Measurements from ENCODE around the gene CFAP299. TPM values are rescaled to one million over a fixed set of nuclear protein-coding genes. Genes with fewer than 3 reads are reported as not detected.

CFAP299 gene
- total and polyA plus RNA-seq, 2 of the 8 experiments (the other 6 are each of a cell fraction or from before 2014, with no cell fraction given) = not detected

DNA sequence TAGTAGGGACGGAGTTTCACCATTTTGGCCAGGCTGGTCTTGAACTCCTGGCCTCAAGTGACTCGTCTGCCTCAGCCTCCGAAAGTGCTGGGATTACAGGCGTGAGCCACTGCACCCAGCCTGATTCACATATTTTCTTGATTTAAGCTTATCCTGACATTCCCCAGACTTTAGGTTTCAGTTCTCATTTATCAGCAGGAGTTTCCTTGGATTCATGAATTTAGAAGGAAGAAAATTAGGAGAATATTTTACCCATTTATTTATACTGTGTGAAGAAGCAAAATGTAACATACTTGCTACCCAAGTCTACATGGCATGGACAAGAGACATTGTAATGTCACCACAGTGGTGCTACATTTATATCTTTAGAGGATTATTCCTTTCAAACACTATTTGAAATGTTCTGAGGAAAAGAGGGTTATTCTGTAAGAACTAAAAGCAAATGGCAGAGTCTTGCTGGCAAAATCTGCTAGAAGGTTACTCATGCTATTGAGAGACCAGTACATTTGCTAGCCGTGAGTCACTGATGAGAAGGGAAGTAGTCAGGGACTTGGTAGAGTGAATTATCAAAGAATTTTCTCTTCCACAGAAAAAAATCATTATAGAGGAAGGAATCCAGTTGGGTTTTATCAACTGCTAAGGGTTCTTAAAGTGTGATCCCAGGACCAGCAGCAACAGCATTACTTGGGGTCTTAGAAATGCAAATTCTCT lies 26.1 kb upstream of the CFAP299 start:
- ChIA-PET CTCF (ENCODE audit: partially characterized antibody) (interaction anchor here (0.8 to 1.3 kb wide), 3 partner anchors 7 to 107 kb away, joined by 3 to 4 read pairs (median 3); no protein-coding TSS in a partner anchor), POLR2A (ENCODE audit: partially characterized antibody) (no interaction called here)
- Histone ChIP-seq H2BK120ac (replicated peaks; ENCODE audit: low read depth, low read length) (no peak overlapping the region), H3K18ac (ENCODE audit: extremely low read depth, low read length) (no peak overlapping the region), H3K4ac (replicated peaks; ENCODE audit: insufficient read length, low read depth, low read length) (no peak overlapping the region), H3K4me1 (replicated peaks in 1 of 4; ENCODE audit: control insufficient read depth in 3 of 4, insufficient read depth in 4 of 4, low read length in 3 of 4) (peaks cover 0 to 5% (median 1%) of the 10 kb centered on the region in 4 experiments; a peak in 2 of 7 replicates), H4K8ac (ENCODE audit: extremely low read depth, insufficient read depth, low read length) (no peak overlapping the region), H4K20me1 (replicated peaks in 1 of 2; ENCODE audit: control insufficient read depth in 1 of 2, insufficient read depth in 2 of 2, low read length in 2 of 2) (no peaks in the 10 kb centered on the region), H3K9me3 (ENCODE audit: insufficient read depth in 2 of 2, low read depth in 1 of 2, low read length in 1 of 2) (no peaks in the 10 kb centered on the region), H3K14ac (ENCODE audit: insufficient read length) (no peak overlapping the region), H3K79me1 (ENCODE audit: low read depth, low read length) (no peaks in the 10 kb centered on the region), H2AK5ac (ENCODE audit: low read depth, low read length) (no peak overlapping the region), H3K9ac (replicated peaks in 1 of 4; ENCODE audit: extremely low read depth in 1 of 4, low read depth in 3 of 4, low read length in 3 of 4) (no peak overlapping the region), H3K23me2 (ENCODE audit: low read depth, low read length) (no peaks in the 10 kb centered on the region; the same call in 1 of the 2 replicates), H3K23ac (ENCODE audit: insufficient read length) (no peak overlapping the region), H4K5ac (ENCODE audit: insufficient read length, low read depth, low read length) (no peak overlapping the region), H3K4me3 (ENCODE audit: extremely low read depth in 1 of 4, insufficient read depth in 2 of 4, low read depth in 3 of 4, low read length in 4 of 4) (no peak overlapping the region), H3K79me2 (ENCODE audit: control insufficient read depth in 1 of 2, insufficient read depth in 2 of 2, low read length in 2 of 2) (no peaks in the 10 kb centered on the region), H3K27me3 (replicated peaks in 1 of 4; ENCODE audit: control insufficient read depth in 3 of 4, extremely low read depth in 1 of 4, insufficient read depth in 3 of 4, low read length in 3 of 4) (no peaks in the 10 kb centered on the region), H3K4me2 (ENCODE audit: insufficient read depth in 1 of 2, low read depth in 2 of 2, low read length in 2 of 2) (no peak overlapping the region), H2BK20ac (ENCODE audit: low read length) (no peak overlapping the region), H2BK5ac (ENCODE audit: low read depth, low read length) (no peak overlapping the region), H3K36me3 (ENCODE audit: control insufficient read depth in 2 of 4, insufficient read depth in 4 of 4, low read length in 3 of 4) (no peaks in the 10 kb centered on the region), H2AFZ (ENCODE audit: low read length) (no peak overlapping the region), H2BK15ac (ENCODE audit: low read length) (no peak overlapping the region), H3K27ac (ENCODE audit: low read depth, low read length) (no peak overlapping the region), H4K91ac (replicated peaks; ENCODE audit: insufficient read length, low read length) (no peak overlapping the region), H3K56ac (replicated peaks; ENCODE audit: insufficient read length, low read depth, low read length) (no peak overlapping the region), H2BK12ac (ENCODE audit: low read depth, low read length) (no peak overlapping the region)
- no peak for DNase-seq (ENCODE audit: low read depth in 1 of 2, low spot score in 2 of 2)
- WGBS, 2 experiments (ENCODE audit: extremely low coverage in 1 of 2, insufficient coverage in 1 of 2, insufficient read length in 1 of 2, insufficient replicate concordance in 2 of 2, low coverage in 1 of 2, low lambda C conversion rate in 2 of 2, missing lambda C conversion rate in 1 of 2) = 71% methylated on average over 5 of the region's 5 CpGs; no CpG with 5 or more reads in 1 of the 2 experiments
- FAIRE-seq = no peak
- TF ChIP-seq EZH2 (IDR thresholded peaks at IDR 0.05; ENCODE audit: low read depth, low read length, severe bottlenecking) = no peak
- TF ChIP-seq BRCA1 (IDR thresholded peaks at IDR 0.05; ENCODE audit: low read depth, low read length) = no peak
- no peak for TF ChIP-seq POLR2AphosphoS5 (IDR thresholded peaks at IDR 0.05; ENCODE audit: low read depth, low read length)
- no peak for TF ChIP-seq RAD21 (IDR thresholded peaks at IDR 0.05 in 1 of 2, conservative IDR thresholded peaks at IDR 0.05 in 1 of 2; ENCODE audit: low read depth in 2 of 2, low read length in 2 of 2)
- TF ChIP-seq MAFK (IDR thresholded peaks at IDR 0.05; ENCODE audit: low read depth, low read length) = no peak
- no peak for TF ChIP-seq CEBPB (IDR thresholded peaks at IDR 0.05; ENCODE audit: low read depth, low read length)
- no peak for TF ChIP-seq CHD2 (IDR thresholded peaks at IDR 0.05; ENCODE audit: low read length)
- TF ChIP-seq PHF8 (conservative IDR thresholded peaks at IDR 0.05; ENCODE audit: low read depth, low read length) = no peak
- no peak for TF ChIP-seq KDM4A (IDR thresholded peaks at IDR 0.05; ENCODE audit: low read depth, low read length, severe bottlenecking)
- TF ChIP-seq SIRT6 (IDR thresholded peaks at IDR 0.05; ENCODE audit: low read length) = no peak
- TF ChIP-seq POU5F1 (IDR thresholded peaks at IDR 0.05; ENCODE audit: low read depth, low read length) = no peak
- TF ChIP-seq, protein P1, sequence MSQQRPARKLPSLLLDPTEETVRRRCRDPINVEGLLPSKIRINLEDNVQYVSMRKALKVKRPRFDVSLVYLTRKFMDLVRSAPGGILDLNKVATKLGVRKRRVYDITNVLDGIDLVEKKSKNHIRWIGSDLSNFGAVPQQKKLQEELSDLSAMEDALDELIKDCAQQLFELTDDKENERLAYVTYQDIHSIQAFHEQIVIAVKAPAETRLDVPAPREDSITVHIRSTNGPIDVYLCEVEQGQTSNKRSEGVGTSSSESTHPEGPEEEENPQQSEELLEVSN (IDR thresholded peaks at IDR 0.05) = no peak
